AG08396 (cell line): ENCODE measurements around the gene MIF4GD.
"Not testable (repeated sequence)": the region's sequence is repeated elsewhere in the genome, so short reads cannot be mapped to it uniquely, and the experiment has no call there.

Source experiments
- DNase-seq: peaks from one replicate; pipeline ENCODE4 v3.0.0; 2012; ENCODE audit warnings: low spot score, mixed read lengths

The MIF4GD gene

DNA sequence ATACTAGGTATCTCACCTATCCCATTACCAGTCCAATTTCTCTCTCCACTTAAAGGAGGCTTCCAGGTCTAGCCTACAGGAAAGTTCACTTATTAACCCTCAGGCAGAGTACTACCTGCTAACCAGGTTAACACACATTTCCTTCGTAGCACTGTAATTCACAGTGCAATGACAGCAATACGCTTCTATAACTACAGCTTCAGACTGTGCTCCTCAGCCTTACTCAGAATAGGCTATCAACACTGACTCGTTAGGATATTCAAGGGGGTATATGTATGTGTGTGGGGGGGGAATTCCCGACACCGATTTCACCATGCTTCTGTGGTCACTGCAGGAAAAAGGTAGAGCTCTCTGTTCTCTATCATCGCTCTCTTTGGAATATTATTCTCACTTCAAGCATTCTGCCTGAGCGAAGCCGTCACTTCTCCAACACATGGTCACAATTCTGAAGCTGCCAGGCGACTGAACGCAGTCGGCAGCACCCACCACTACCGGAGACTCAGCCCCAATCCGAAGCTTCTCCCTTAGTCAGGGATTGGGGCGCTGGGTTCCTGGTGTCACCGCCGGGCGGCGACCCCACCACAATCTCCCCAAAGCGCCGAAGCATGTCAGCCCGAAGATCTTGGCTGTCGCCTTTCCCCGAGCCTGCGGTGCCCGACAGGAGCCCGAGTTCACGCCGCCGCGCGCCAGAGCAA lies 10.2 kb downstream of the MIF4GD start:
- DNase-seq = no peak

DNA sequence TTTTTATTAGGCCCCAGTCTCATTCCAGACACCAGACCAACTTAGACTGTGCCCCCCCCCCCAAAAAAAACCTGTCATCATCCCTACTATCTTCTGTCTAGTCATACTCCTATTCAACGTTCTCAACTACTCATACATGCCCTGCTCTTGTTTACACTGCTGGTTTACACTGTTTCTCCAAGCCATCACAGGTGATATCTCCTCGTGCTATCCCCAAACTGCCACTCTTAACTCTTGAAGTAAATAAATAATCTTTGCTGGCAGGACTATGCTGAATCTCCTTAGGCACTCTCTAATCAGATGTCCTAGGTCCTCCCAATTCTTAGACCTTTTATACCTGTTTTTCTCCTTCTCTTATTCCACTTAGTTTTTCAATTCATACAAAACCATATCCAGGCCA lies 13.8 kb downstream of the MIF4GD start:
- DNase-seq = not testable (repeated sequence)

- DNase-seq = not testable (repeated sequence)
Observed at GRCh38 chr17:75255954-75256698, 14.9 kb downstream of the MIF4GD start.

- no peak for DNase-seq
Observed at GRCh38 chr17:75252039-75252816, 18.8 kb downstream of the MIF4GD start.

GRCh38 chr17:75250009-75250471 lies 21.0 kb downstream of the MIF4GD start:
- no peak for DNase-seq

DNA sequence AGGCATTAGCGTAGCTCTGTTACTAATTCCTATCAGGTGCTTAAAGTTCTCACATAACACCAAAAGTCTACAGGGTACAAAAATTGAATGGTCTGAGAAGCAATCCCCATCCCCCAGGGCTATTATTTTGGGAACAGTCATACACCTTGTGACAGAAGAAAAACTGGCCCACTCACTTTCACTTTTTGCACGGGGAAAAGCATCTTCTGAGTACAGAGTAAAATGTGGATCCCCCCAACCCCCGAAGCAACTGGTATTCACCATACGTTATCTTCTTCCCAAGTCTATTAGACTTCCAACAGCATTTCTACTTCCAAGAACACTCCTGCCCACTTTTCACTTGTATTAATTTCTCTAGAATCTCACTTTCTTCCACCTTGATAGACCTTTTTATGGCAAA lies 21.5 kb downstream of the MIF4GD start:
- DNase-seq = no peak

- no peak for DNase-seq
Observed at GRCh38 chr17:75246404-75246803, 24.6 kb downstream of the MIF4GD start.

GRCh38 chr17:75245011-75245410 lies 26.0 kb downstream of the MIF4GD start:
- DNase-seq = no peak

DNA sequence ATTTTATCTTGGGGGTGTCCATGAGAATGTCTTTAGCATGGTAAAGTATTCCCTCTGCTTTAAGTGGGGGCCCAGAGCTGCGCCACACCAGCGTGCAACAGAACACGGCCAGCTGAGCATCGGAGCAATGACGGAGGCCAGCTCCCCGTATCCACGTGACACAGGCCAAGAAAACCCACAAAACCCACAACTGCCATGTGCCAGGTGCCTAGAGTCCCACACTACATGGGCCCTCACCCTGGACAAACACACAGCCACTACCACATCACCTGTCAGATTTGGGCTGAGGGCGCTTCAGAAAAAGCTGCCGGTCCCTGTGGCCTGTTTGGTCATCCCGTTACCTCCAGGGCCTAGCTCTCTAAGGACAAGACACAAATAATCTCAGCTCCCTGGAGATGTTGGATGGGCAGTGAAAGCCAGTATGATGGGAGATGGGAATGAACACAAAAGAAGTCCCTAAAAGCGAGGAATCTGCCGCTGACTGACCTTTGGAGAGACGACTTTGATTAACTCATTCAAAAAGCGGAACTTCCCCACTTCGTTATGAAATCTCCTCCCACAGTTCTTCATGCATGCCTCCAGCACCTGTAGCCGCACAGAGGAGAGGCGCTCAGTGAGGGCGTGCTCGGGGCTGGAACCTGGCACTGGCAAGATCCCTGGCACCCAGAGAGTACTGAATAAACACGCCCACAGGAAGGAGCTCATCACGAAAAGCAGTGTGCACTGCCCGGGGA lies 26.7 kb downstream of the MIF4GD start:
- no peak for DNase-seq

DNA sequence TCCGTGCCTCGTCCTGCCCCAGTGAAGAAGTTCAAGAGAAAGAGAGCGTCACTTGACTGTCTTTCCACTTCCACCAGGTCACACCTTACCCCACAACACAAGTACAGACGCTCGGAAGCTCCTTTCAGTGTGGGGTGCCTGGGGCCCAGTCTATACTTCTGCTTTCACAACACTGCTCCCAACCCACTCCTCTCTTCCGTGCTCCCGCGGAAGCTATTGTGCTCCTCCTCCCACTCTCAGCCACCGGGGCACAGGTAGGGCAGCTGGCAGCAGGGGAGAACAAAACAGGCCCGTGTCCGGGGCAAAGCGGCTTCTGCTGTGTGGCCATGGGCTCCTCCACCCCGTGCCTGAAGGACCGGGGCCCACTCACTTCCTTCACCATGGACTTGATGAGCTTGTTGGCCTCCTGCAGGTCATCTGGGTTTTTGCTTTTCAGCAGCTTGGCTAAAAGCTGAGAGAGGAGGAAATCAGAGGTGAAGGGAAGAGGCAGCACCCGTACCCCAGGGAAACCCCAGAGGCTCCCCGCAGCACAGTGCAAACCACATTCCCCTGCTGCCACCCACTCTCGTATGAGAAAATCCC lies 28.5 kb downstream of the MIF4GD start:
- DNase-seq = no peak

- DNase-seq = peak; percentile 48
Observed at GRCh38 chr17:75241996-75242460, 29.0 kb downstream of the MIF4GD start.

DNA sequence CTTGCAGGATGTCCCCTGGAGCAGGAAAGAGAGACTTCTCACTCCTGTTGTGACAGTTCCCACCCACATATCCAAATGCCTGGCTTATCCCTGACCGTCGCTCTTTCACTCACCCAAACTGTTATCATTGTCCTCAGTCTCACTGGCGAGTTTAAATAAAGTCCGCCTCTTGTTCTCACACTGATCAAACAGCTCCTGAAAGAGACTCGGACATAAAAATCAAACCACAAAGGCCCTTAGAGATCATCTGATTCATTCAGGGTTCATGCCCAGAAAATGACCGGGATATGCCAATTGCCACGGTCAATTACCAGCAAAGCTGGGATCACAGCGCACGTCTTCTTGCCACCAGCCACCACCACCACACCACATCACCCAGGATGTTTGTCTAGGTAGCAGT lies 29.5 kb downstream of the MIF4GD start:
- no peak for DNase-seq

GRCh38 chr17:75241143-75241430 lies 29.9 kb downstream of the MIF4GD start:
- no peak for DNase-seq

- DNase-seq = peak; percentile 48
Observed at GRCh38 chr17:75240394-75241142, 30.5 kb downstream of the MIF4GD start.

- DNase-seq = no peak
Observed at GRCh38 chr17:75239778-75240393, 31.1 kb downstream of the MIF4GD start.

DNA sequence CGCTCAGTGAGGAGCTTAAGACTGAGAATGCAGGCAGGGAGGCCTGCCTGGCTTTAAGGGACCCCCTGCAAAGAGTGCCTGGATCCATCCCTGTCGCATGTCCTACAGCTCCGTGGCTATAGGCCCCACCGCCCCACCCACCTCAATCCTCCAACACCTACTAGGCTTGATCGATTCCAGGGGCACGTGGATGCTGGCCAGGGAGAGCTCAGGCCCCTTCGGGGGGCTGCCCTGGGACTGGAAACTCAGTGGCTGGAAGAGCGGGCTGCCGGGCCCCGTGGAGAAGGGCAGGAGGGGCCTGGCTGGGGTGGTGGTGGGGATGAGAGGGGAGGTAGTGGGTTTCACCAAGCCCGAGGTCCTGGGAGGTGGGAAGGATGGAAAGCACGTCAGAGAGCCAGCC lies 31.8 kb downstream of the MIF4GD start:
- no peak for DNase-seq

- peak; percentile 87 for DNase-seq
Observed at GRCh38 chr17:75238684-75239191, 32.3 kb downstream of the MIF4GD start.

DNA sequence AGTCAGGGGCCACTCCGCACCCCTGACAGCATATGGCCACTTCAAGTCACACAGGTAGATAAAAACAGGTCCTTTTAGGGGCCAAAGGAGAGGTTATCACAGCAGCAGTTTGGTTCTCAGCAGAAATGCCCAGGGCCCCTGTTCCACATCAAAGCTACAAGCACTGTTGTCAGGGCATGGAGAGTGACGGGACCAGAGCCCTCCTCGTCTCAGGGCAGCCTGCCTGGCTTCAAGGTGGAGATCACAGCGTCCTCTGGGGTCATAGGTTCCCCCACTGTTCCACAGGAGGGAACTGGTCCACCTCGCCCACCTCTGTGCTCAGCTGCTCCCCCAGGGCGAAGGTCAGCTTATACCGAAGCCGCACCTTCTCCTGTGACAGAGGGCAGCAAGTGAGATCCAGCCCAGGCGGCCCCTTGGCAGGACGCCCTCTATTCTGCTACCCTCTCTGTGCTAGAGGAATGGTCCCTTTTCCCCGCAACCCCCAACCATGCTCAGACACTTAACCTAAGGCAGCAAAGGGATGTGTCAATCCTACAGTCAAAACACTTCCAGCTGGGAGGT lies 32.9 kb downstream of the MIF4GD start:
- DNase-seq = no peak

DNA sequence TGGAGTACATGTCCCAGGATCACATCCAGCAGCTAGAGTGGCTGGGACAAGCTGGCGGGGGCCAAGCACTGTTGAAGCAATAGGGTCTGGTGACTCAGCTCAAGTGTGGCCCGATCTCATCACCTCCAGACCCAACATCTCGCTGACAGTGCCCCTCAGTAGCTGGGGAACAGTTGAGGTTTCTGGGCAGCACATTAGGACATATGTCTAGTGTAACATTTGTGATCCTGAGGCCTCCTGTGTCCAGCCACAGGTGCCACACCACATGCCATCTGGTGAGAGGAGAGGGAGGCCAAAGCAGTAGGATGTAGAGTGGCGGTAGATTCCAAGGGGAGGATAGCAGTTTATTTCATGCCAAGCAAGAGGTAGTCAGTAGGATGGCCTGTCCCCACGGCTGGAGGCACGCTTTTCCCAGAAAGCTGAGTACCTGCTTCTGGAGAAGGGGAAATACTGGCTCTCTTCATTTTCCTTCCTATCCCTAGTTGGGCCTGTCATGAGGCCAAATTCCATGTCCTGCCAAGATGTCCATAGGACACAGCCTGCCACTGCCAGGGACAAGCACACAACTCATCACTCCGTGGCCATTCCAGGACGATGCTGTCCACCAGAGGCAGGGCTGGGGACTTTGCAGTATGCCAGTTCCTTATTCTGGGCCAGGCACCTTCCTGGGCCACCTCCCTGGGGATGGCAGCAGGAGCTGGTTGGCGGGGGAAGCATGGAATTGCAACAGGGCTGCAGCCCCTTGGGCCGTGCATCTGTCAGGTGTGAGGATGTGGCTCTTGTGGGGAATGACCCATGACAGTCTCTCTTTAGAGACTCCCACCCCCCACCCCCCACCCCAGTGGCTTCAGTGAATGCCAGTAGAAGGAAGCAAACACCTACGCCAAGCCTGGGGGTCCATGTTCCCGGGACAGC lies 33.7 kb downstream of the MIF4GD start:
- no peak for DNase-seq
